ENCODE measurements around the gene TRIO. TPM values are rescaled to one million over a fixed set of nuclear protein-coding genes. Genes with fewer than 3 reads are reported as not detected.

TRIO gene
- total RNA-seq, 2 experiments from 2014 or later: 4.1 to 6.5 TPM

GRCh38 chr5:14440223-14440581 is 297.1 kb downstream of the TRIO start:
- H3K36me3 ChIP-seq (ENCODE audit: insufficient read depth, low read length): no peaks in the 10 kb centered on the region
- Mint-ChIP-seq H3K27ac (no peak overlapping the region), H3K36me3 (ENCODE audit: low read depth) (no peaks in the 10 kb centered on the region), H3K4me1 (ENCODE audit: low read depth) (peaks cover 6% of the 10 kb centered on the region), H3K4me3 (no peak overlapping the region), H3K9me3 (peaks cover 3% of the 10 kb centered on the region), H3K27me3 (no peaks in the 10 kb centered on the region)
- no peaks in the 10 kb centered on the region for H3K4me1 ChIP-seq (ENCODE audit: insufficient read depth, low read length)
- no peak for DNase-seq
- ChIA-PET CTCF (no interaction called here), POLR2A (no interaction called here)
- no peak for TF ChIP-seq CTCF (IDR thresholded peaks at IDR 0.05)
- intact Hi-C loops (cut with DNase I, micrococcal nuclease): no loop called here
- no peak overlapping the region for H3K27ac ChIP-seq (ENCODE audit: low read depth in 1 of 2, low read length in 2 of 2)
- no peak overlapping the region for H3K4me3 ChIP-seq (ENCODE audit: low read length)
- H3K9me3 ChIP-seq (ENCODE audit: control insufficient read depth in 1 of 2, insufficient read depth in 1 of 2, low read length in 2 of 2): no peaks in the 10 kb centered on the region
- no peak for ATAC-seq (ENCODE audit: poor library complexity)
- no peaks in the 10 kb centered on the region for H3K27me3 ChIP-seq (ENCODE audit: control insufficient read depth in 1 of 2, insufficient read depth in 2 of 2, low read length in 2 of 2)

- intact Hi-C loops (cut with DNase I, micrococcal nuclease): no loop called here
- Mint-ChIP-seq H3K36me3 (ENCODE audit: low read depth) (no peaks in the 10 kb centered on the region), H3K27me3 (no peaks in the 10 kb centered on the region), H3K9me3 (peaks cover 3% of the 10 kb centered on the region), H3K4me1 (ENCODE audit: low read depth) (peaks cover 6% of the 10 kb centered on the region), H3K27ac (no peak overlapping the region), H3K4me3 (no peak overlapping the region)
- Histone ChIP-seq H3K4me1 (ENCODE audit: insufficient read depth, low read length) (no peaks in the 10 kb centered on the region), H3K27ac (ENCODE audit: low read depth in 1 of 2, low read length in 2 of 2) (no peak overlapping the region), H3K27me3 (ENCODE audit: control insufficient read depth in 1 of 2, insufficient read depth in 2 of 2, low read length in 2 of 2) (no peaks in the 10 kb centered on the region), H3K9me3 (ENCODE audit: control insufficient read depth in 1 of 2, insufficient read depth in 1 of 2, low read length in 2 of 2) (no peaks in the 10 kb centered on the region), H3K4me3 (ENCODE audit: low read length) (no peak overlapping the region), H3K36me3 (ENCODE audit: insufficient read depth, low read length) (no peaks in the 10 kb centered on the region)
- CTCF ChIA-PET: no interaction called here
- DNase-seq (no peak), ATAC-seq (ENCODE audit: poor library complexity) (no peak)
- no peak for TF ChIP-seq CTCF (IDR thresholded peaks at IDR 0.05)
- POLR2A ChIA-PET: no interaction called here
Measured at GRCh38 chr5:14440582-14441431, 297.7 kb downstream of the TRIO start.

DNA sequence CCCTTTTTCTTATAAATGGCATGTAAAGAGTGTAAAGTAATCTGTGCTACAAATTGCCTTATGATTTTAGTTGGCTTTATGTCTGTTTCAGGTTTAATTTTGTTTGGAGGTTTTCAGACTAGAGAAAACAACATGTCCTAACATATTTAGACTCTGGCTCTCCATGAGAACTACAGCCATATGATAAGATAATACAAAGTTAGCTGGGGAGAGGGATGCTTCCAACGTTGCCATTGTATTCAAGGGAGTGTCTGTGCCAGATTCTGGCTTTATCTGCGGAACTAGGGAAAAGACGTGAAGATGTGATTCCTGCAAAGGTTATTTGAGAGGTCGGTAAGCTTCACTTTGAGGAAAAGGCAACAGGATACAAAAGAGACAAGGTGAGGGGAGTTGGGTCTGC is 298.5 kb downstream of the TRIO start:
- no peak overlapping the region for H3K4me3 ChIP-seq (ENCODE audit: low read length)
- no peaks in the 10 kb centered on the region for H3K36me3 ChIP-seq (ENCODE audit: insufficient read depth, low read length)
- H3K27ac ChIP-seq (ENCODE audit: low read depth in 1 of 2, low read length in 2 of 2): no peak overlapping the region
- H3K27me3 ChIP-seq (ENCODE audit: control insufficient read depth in 1 of 2, insufficient read depth in 2 of 2, low read length in 2 of 2): no peaks in the 10 kb centered on the region
- H3K27ac Mint-ChIP-seq: no peak overlapping the region
- peaks cover 3% of the 10 kb centered on the region for H3K9me3 Mint-ChIP-seq
- no peak for TF ChIP-seq CTCF (IDR thresholded peaks at IDR 0.05)
- H3K4me1 Mint-ChIP-seq (ENCODE audit: low read depth): peaks cover 6% of the 10 kb centered on the region
- no peaks in the 10 kb centered on the region for H3K36me3 Mint-ChIP-seq (ENCODE audit: low read depth)
- DNase-seq: no peak
- no peak for ATAC-seq (ENCODE audit: poor library complexity)
- intact Hi-C loops (cut with DNase I, micrococcal nuclease): no loop called here
- ChIA-PET CTCF (no interaction called here), POLR2A (no interaction called here)
- H3K27me3 Mint-ChIP-seq: no peaks in the 10 kb centered on the region
- no peaks in the 10 kb centered on the region for H3K4me1 ChIP-seq (ENCODE audit: insufficient read depth, low read length)
- H3K4me3 Mint-ChIP-seq: no peak overlapping the region
- H3K9me3 ChIP-seq (ENCODE audit: control insufficient read depth in 1 of 2, insufficient read depth in 1 of 2, low read length in 2 of 2): no peaks in the 10 kb centered on the region
